GM18498 (cell line): ENCODE measurements around the gene SYCP2L.
"Not testable (repeated sequence)": the region's sequence is repeated elsewhere in the genome, so short reads cannot be mapped to it uniquely, and the experiment has no call there.

Experiments
- ATAC-seq: cut with Tn5 transposase; IDR thresholded peaks from one replicate; pipeline ENCODE4 v1.9.1; 2021; ENCODE audit warnings: mild to moderate bottlenecking, moderate library complexity; ENCODE audit not compliant: unreplicated experiment

The SYCP2L gene

GRCh38 chr6:10877012-10877411 is 9.8 kb upstream of the SYCP2L start:
- ATAC-seq, result no peak

- no peak for ATAC-seq
Observed at GRCh38 chr6:10877871-10878270, 9.0 kb upstream of the SYCP2L start.

GRCh38 chr6:10880366-10880765 is 6.5 kb upstream of the SYCP2L start:
- ATAC-seq, result no peak

GRCh38 chr6:10882253-10882630 is 4.6 kb upstream of the SYCP2L start:
- ATAC-seq, result not testable (repeated sequence)

GRCh38 chr6:10882657-10883171 is 4.1 kb upstream of the SYCP2L start:
- ATAC-seq, result no peak

GRCh38 chr6:10883312-10884244 is 3.3 kb upstream of the SYCP2L start:
- no peak for ATAC-seq

GRCh38 chr6:10884245-10884972 is 2.4 kb upstream of the SYCP2L start:
- ATAC-seq, result no peak

GRCh38 chr6:10886365-10886690 is 524 bp upstream of the SYCP2L start:
- ATAC-seq, result not testable (repeated sequence)

- no peak for ATAC-seq
Observed at GRCh38 chr6:10890151-10890550, 3.3 kb downstream of the SYCP2L start.

GRCh38 chr6:10891960-10892359 is 5.1 kb downstream of the SYCP2L start:
- no peak for ATAC-seq

- no peak for ATAC-seq
Observed at GRCh38 chr6:10894958-10895357, 8.1 kb downstream of the SYCP2L start.

- no peak for ATAC-seq
Observed at GRCh38 chr6:10896691-10897090, 9.8 kb downstream of the SYCP2L start.

GRCh38 chr6:10901770-10902169 is 14.9 kb downstream of the SYCP2L start:
- ATAC-seq, result peak; percentile 95

GRCh38 chr6:10904015-10904414 is 17.2 kb downstream of the SYCP2L start:
- no peak for ATAC-seq

- no peak for ATAC-seq
Observed at GRCh38 chr6:10908228-10908627, 21.4 kb downstream of the SYCP2L start.

- ATAC-seq, result not testable (repeated sequence)
Observed at GRCh38 chr6:10919520-10919919, 32.7 kb downstream of the SYCP2L start.

GRCh38 chr6:10933126-10933525 is 46.3 kb downstream of the SYCP2L start:
- ATAC-seq, result no peak

- no peak for ATAC-seq
Observed at GRCh38 chr6:10939840-10940239, 53.0 kb downstream of the SYCP2L start.

- no peak for ATAC-seq
Observed at GRCh38 chr6:10945845-10946244, 59.0 kb downstream of the SYCP2L start.

GRCh38 chr6:10947966-10948365 is 61.1 kb downstream of the SYCP2L start:
- ATAC-seq, result no peak

GRCh38 chr6:10949579-10950490 is 63.0 kb downstream of the SYCP2L start:
- no peak for ATAC-seq
